K562 (cell line): ENCODE data around the gene AKT3. TPM values are rescaled to one million over a fixed set of nuclear protein-coding genes. Genes with fewer than 3 reads are reported as not detected.

ENCODE experiments used
- ATAC-seq: fragments of 200-7000 bp; cut with Tn5 transposase; 3 replicates; pipeline ENCODE4 v1.9.1; 2020; ENCODE audit warnings: moderate library complexity
- BruUV-seq: library from RNA; stranded (reverse); fragments of 400-500 nt; replicated peaks from 2 replicates; lab custom pipeline; 2021; lab: Mats Ljungman, UMichigan
- CTCF ChIA-PET: fragments of 300-600 bp; formaldehyde crosslinking; extraction: SDS; loops from one replicate; lab custom pipeline; 2021; ENCODE audit warnings: low intra/inter-chr PET ratio; lab: Yijun Ruan, JAX
- POLR2A ChIA-PET: fragments of 300-600, 350-650 bp; sonication (Branson Sonifier 250); formaldehyde crosslinking; extraction: SDS; loops from one replicate; lab custom pipeline; 2021; ENCODE audit warnings: antibody characterized with exemption, inconsistent platforms; lab: Yijun Ruan, JAX
- DNase-seq, 4 experiments: peaks; one replicate each; pipeline versions ENCODE4 v3.0.0 to v3.0.0-alpha.2; 2011 to 2018; ENCODE audit warnings: low spot score in 3 of 4, mixed read lengths in 3 of 4; ENCODE audit errors: extremely low read depth in 1 of 4
- FAIRE-seq: peaks from 2 replicates; lab custom pipeline; 2011; peaks lifted over from hg19 to GRCh38; lab: Jason Lieb, UNC
- H2AFZ ChIP-seq: 2 replicates; pipeline ENCODE4 v1.6.0; 2011; ENCODE audit warnings: low read depth, low read length, control low read depth, inconsistent platforms
- H3K27ac ChIP-seq: fragments of 200-600 bp; 3 replicates; pipeline ENCODE4 v1.8.0; 2011; ENCODE audit warnings: low read depth, mild to moderate bottlenecking, control low read depth, inconsistent platforms, low read length, moderate library complexity, mixed read lengths; ENCODE audit errors: extremely low read depth
- H3K27me3 ChIP-seq, 2 experiments: fragments of 300-600 bp in 1 of 2; 2 replicates in 1 of 2; 3 replicates in 1 of 2; pipeline versions ENCODE4 v1.6.0 to v1.8.0; 2011; ENCODE audit warnings: inconsistent platforms in 2 of 2, low read length in 2 of 2, mild to moderate bottlenecking in 1 of 2, mixed read lengths in 1 of 2, moderate library complexity in 1 of 2; ENCODE audit not compliant: control insufficient read depth in 2 of 2, insufficient read depth in 2 of 2
- H3K36me3 ChIP-seq: fragments of 300-600 bp; 3 replicates; pipeline ENCODE4 v1.8.0; 2011; ENCODE audit warnings: mild to moderate bottlenecking, low read length, inconsistent platforms; ENCODE audit not compliant: control insufficient read depth, insufficient read depth
- H3K4me1 ChIP-seq, 2 experiments: fragments of 200-600 bp in 1 of 2; replicated peaks in 1 of 2; 2 replicates in 1 of 2; 3 replicates in 1 of 2; pipeline versions ENCODE4 v1.5.1 to v1.8.0; 2011; ENCODE audit warnings: inconsistent platforms in 2 of 2, low read length in 2 of 2, mild to moderate bottlenecking in 1 of 2, mixed read lengths in 1 of 2, moderate library complexity in 1 of 2; ENCODE audit not compliant: control insufficient read depth in 2 of 2, insufficient read depth in 2 of 2
- H3K4me2 ChIP-seq: 2 replicates; pipeline ENCODE4 v1.6.1; 2011; ENCODE audit warnings: low read length, control low read depth, inconsistent platforms, mixed read lengths; ENCODE audit not compliant: insufficient read depth
- H3K4me3 ChIP-seq: fragments of 200-600 bp; sonication (generic), shearing (Covaris generic); 2 replicates; pipeline ENCODE4 v1.5.1; 2016; ENCODE audit warnings: control low read depth, inconsistent platforms
- H3K79me2 ChIP-seq: fragments of 200-600 bp; 3 replicates; pipeline ENCODE4 v1.8.0; 2011; ENCODE audit warnings: low read length, inconsistent platforms; ENCODE audit not compliant: control insufficient read depth, insufficient read depth
- H3K9ac ChIP-seq, 2 experiments: 2 replicates each; pipeline versions ENCODE4 v1.6.0 to v1.6.1; 2011; ENCODE audit warnings: low read depth in 2 of 2, low read length in 2 of 2, control low read depth in 1 of 2, inconsistent platforms in 1 of 2, mild to moderate bottlenecking in 1 of 2, mixed read lengths in 1 of 2; ENCODE audit not compliant: insufficient read depth in 1 of 2
- H3K9me1 ChIP-seq: one replicate; pipeline ENCODE4 v1.6.0; 2011; ENCODE audit warnings: inconsistent platforms, mild to moderate bottlenecking, low read length, moderate library complexity; ENCODE audit not compliant: control insufficient read depth, insufficient read depth
- H3K9me3 ChIP-seq: replicated peaks from 2 replicates; pipeline ENCODE4 v1.5.1; 2011; ENCODE audit warnings: low read depth, low read length, inconsistent platforms; ENCODE audit not compliant: control insufficient read depth, insufficient read depth
- H4K20me1 ChIP-seq: replicated peaks from 2 replicates; pipeline ENCODE4 v1.6.1; 2011; ENCODE audit warnings: low read length, inconsistent platforms, mixed read lengths; ENCODE audit not compliant: control insufficient read depth, insufficient read depth
- BRD4 ChIP-seq: fragments of 200-600 bp; sonication (generic); IDR thresholded peaks from 2 replicates; pipeline ENCODE4 v1.6.1; 2017; ENCODE audit warnings: inconsistent platforms
- CBFA2T3 ChIP-seq: fragments of 450-650 bp; IDR thresholded peaks from 2 replicates; pipeline ENCODE4 v1.6.1; 2017
- SAFB2 ChIP-seq: fragments of 200-400 bp; formaldehyde crosslinking; IDR thresholded peaks from 2 replicates; pipeline ENCODE4 v1.6.1; 2018; ENCODE audit warnings: borderline replicate concordance, low read length, low read depth, moderate library complexity; ENCODE audit not compliant: severe bottlenecking
- ZNF24 ChIP-seq: fragments of 450-650 bp; IDR thresholded peaks from 2 replicates; pipeline ENCODE4 v1.6.1; 2016
- ZNF766 ChIP-seq: fragments of 200-800 bp; sonication (Bioruptor generic); conservative IDR thresholded peaks from 2 replicates; pipeline ENCODE4 v1.6.1; 2016; ENCODE audit warnings: missing genetic modification characterization, missing compliant biosample characterization
- WGBS: fragments of 100-300 bp; shearing (Covaris generic); methylation state at CpG from one replicate; pipeline ENCODE4 v1.1.6; 2016; ENCODE audit warnings: low coverage, mixed read lengths; ENCODE audit not compliant: insufficient coverage; ENCODE audit errors: missing lambda C conversion rate; 5-methylcytosine and 5-hydroxymethylcytosine counted together
- in situ Hi-C: fragments of 300-500 bp; cut with MboI; formaldehyde crosslinking; loops from 4 replicates; pipeline ENCODE4 v1.15.0; 2018; ENCODE audit warnings: inconsistent platforms, mixed read lengths
- intact Hi-C: fragments of 100-400 bp; cut with micrococcal nuclease; formaldehyde crosslinking; loops from 2 replicates; pipeline ENCODE4 v1.14.2; 2022
- polyA plus RNA-seq, 8 experiments: library from polyadenylated mRNA; depleted of rRNA in 4 of 8; stranded (reverse) in 5 of 8; unstranded in 3 of 8; fragments of >200 nt; fragmentation: Nextera tagmentation in 2 of 8; fragmentation: Illumina TruSeq in 1 of 8; extraction: Ambion mirVana in 2 of 8; extraction: Trizol in 1 of 8; gene quantifications; 2 replicates each; pipeline versions ENCODE4 v1.2.1 to v1.2.3, GENCODE V29; 2011 to 2014; ENCODE audit warnings: inconsistent platforms in 1 of 8, missing spikeins in 1 of 8
- total RNA-seq, 7 experiments: library from RNA; depleted of rRNA in 6 of 7; stranded (reverse); fragments of >200 nt in 6 of 7; fragmentation: Illumina TruSeq in 2 of 7; extraction: Trizol in 2 of 7; gene quantifications; 2 replicates each; pipeline versions ENCODE4 v1.2.1 to v1.2.3, GENCODE V29; 2011 to 2021; ENCODE audit warnings: low replicate concordance in 1 of 7
- TF ChIP-seq, protein P1 (sequence below): fragments of 250-450 bp; sonication (Bioruptor Pico); IDR thresholded peaks from 2 replicates; pipeline ENCODE4 v1.4.0; 2020

AKT3 gene
- total and polyA plus RNA-seq, 9 of the 15 experiments (the other 6 are each of a cell fraction or from before 2014, with no cell fraction given) = 0.04 to 0.54 (median 0.18) TPM; not detected in 1

- FAIRE-seq (no peak), ATAC-seq (no peak)
- 0% methylated on average over 3 of the region's 3 CpGs for WGBS
- Histone ChIP-seq H3K27me3 (no peaks in the 10 kb centered on the region), H3K27ac (no peak overlapping the region), H3K4me1 (no peaks in the 10 kb centered on the region), H3K36me3 (no peaks in the 10 kb centered on the region), H3K4me3 (no peak overlapping the region), H3K9me3 (no peaks in the 10 kb centered on the region)
- intact Hi-C loops = no loop called here
- CTCF ChIA-PET = no interaction called here
- TF ChIP-seq SAFB2 = no peak
- TF ChIP-seq, protein P1, sequence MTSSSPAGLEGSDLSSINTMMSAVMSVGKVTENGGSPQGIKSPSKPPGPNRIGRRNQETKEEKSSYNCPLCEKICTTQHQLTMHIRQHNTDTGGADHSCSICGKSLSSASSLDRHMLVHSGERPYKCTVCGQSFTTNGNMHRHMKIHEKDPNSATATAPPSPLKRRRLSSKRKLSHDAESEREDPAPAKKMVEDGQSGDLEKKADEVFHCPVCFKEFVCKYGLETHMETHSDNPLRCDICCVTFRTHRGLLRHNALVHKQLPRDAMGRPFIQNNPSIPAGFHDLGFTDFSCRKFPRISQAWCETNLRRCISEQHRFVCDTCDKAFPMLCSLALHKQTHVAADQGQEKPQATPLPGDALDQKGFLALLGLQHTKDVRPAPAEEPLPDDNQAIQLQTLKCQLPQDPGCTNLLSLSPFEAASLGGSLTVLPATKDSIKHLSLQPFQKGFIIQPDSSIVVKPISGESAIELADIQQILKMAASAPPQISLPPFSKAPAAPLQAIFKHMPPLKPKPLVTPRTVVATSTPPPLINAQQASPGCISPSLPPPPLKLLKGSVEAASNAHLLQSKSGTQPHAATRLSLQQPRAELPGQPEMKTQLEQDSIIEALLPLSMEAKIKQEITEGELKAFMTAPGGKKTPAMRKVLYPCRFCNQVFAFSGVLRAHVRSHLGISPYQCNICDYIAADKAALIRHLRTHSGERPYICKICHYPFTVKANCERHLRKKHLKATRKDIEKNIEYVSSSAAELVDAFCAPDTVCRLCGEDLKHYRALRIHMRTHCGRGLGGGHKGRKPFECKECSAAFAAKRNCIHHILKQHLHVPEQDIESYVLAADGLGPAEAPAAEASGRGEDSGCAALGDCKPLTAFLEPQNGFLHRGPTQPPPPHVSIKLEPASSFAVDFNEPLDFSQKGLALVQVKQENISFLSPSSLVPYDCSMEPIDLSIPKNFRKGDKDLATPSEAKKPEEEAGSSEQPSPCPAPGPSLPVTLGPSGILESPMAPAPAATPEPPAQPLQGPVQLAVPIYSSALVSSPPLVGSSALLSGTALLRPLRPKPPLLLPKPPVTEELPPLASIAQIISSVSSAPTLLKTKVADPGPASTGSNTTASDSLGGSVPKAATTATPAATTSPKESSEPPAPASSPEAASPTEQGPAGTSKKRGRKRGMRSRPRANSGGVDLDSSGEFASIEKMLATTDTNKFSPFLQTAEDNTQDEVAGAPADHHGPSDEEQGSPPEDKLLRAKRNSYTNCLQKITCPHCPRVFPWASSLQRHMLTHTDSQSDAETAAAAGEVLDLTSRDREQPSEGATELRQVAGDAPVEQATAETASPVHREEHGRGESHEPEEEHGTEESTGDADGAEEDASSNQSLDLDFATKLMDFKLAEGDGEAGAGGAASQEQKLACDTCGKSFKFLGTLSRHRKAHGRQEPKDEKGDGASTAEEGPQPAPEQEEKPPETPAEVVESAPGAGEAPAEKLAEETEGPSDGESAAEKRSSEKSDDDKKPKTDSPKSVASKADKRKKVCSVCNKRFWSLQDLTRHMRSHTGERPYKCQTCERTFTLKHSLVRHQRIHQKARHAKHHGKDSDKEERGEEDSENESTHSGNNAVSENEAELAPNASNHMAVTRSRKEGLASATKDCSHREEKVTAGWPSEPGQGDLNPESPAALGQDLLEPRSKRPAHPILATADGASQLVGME (CRISPR knock-in tag) = no peak
- TF ChIP-seq CBFA2T3 = no peak
- no peak for TF ChIP-seq BRD4
- no peak for TF ChIP-seq ZNF766
- no peak for TF ChIP-seq ZNF24
- TF ChIP-seq, all 486 proteins: peak for 0
- no peak for DNase-seq
- in situ Hi-C loops = no loop called here
- POLR2A ChIA-PET = no interaction called here
- H3K9ac ChIP-seq = no peak overlapping the region
- no peak overlapping the region for H2AFZ ChIP-seq
- BruUV-seq = no TSS peak
- H3K4me2 ChIP-seq = no peak overlapping the region
- no peaks in the 10 kb centered on the region for H4K20me1 ChIP-seq
- no peaks in the 10 kb centered on the region for H3K9me1 ChIP-seq
- no peaks in the 10 kb centered on the region for H3K79me2 ChIP-seq
Measured at GRCh38 chr1:243841507-243841906, 8.5 kb downstream of the AKT3 start.
